NCI-H345 treated with DMSO at 0.1 percent for 48 hours (cell line): ENCODE measurements around the gene SGF29.
"Not testable (repeated sequence)": the region's sequence is repeated elsewhere in the genome, so short reads cannot be mapped to it uniquely, and the experiment has no call there.

Experiments used
- DNase-seq: peaks from one replicate; lab custom pipeline; 2025; ENCODE audit not compliant: unreplicated experiment; lab: John Stamatoyannopoulos, UW

Gene SGF29

DNA sequence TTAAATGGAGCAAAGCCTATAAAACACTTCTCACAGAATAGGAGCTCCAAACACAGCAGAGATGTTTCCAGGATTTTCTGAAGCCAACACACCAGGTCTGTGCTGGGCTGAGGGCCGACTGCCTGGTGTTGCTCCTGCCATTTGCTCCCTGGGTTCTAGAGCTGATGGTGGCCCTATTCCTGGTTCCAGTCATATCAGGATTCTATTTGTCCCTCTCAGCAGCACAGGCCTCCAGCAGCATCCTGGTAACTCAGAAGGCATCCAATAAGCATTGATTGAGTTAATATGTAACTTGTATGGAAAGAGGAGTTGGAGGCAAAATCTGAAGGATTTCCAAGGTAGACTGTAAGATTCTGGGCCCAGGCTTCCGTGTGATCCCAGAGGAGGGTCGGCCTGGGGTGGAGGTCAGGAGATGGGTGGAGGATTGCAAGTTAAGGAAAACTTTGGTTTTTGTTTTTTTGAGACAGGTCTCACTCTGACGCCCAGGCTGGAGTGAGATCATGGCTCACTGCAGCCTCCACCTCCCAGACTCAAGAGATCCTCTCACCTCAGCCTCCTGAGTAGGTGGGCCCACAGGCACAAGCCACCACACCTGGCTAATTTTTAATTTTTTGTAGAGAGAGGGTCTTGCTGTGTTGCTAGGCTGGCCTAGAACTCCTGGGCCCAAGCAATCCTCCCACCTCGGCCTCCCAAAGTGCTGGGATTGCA, 20.6 kb upstream of the SGF29 start:
- DNase-seq: no peak

DNA sequence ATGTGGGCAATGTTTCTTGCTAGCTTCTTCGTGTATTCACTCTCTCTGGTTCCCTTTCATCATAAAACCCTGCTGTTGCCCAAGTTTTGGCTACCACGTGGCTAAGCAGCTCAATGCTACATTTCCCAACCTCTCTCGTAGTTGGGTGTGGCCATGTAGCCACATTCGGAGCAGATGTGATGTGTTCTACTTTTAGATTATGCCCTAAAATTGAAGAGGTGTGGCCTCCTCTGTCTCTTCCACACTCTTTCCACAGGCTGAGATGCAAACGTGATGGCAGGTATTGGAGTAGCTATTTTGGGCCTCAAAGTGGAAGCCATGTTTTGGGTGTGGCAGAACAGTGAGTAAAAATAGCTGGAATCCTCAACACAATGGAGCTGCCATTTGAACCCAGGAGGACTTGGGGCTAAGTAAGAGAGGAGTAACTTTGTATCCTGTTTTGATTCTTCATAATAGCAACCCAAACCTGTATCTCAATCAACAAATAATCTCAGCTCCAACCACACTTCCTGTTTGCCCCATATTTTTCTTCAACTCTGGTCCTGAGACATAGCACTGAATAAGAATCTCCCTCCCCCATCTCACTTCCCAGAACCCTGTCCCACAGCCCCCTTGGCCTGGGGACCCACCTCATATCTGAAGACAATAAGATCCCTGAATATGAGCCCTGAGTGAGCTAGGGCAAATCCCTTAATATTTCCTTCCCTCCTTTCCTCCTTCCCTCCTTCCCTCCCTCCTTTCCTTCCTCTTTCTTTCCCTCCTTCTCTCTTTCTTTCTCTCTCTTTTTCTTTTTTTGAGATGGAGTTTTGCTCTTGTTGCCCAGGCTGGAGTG, 19.0 kb upstream of the SGF29 start:
- DNase-seq: no peak

DNA sequence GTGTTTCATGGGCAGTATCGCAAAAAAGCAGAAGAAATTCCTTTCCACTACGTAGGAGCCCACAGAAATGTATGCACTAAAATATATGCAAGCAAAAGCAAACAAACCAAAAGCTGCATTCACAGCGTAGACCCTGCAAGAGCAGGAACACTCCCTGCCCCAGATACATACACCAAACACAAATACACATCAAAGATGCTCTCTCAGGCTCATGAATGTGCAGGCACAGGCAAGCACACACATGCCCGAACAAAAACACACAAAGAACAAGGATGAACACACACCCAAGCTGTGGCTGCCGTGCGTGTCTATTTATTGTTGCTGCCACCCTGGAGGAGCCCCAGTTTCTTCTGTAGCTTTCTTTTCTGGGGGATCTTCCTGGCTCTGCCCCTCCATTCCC, 16.6 kb upstream of the SGF29 start:
- no peak for DNase-seq

- no peak for DNase-seq
Measured at GRCh38 chr16:28537964-28538732, 15.6 kb upstream of the SGF29 start.

DNA sequence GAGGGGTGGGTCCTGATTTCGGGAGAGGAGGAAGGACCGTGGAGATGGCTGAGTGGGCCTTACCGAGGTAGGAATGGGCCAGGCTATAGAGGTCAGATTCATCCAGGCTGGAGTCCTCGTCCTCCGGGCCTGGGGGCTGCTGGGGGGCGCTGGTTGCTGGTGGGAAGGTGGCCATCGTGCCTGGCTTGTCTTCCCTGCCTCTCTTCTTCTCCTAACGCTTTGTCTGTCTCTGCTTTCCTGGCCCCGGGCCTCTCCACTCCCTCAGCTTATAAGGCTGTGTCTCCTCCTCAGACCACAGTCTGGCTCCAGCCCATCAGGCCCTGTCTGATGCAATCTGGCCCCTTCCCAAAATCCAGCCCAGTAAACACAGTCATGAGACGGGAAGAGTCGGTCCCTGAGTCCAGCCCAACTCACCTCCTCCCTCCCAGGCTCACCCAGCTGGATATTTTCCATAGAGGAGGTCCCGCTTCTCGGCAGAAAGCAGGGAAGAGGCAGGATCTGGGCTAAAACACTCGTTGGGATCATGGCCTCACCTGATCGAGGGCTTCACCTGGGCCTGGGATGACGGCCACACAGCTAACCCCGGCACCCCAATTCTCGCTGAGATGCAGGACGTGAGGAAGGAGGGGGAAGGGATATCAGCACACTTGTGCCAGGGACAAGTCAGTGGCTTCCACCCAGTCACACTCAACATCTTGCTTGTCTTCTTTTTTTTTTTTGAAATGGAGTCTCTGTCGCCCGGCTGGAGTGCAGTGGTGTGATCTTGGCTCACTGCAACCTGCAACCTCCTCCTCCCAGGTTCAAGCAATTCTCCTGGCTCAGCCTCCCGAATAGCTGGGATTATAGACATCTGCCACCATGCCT, 14.8 kb upstream of the SGF29 start, which contains the start of gene NUPR1:
NUPR1 (minus strand) TSS at position 242 of the 864 bp plus-strand sequence; CDS start at position 175, 67 bp downstream.
- DNase-seq: no peak

GRCh38 chr16:28540346-28540745, 13.4 kb upstream of the SGF29 start:
- DNase-seq: no peak

- no peak for DNase-seq
Measured at GRCh38 chr16:28542646-28543045, 11.1 kb upstream of the SGF29 start.

DNA sequence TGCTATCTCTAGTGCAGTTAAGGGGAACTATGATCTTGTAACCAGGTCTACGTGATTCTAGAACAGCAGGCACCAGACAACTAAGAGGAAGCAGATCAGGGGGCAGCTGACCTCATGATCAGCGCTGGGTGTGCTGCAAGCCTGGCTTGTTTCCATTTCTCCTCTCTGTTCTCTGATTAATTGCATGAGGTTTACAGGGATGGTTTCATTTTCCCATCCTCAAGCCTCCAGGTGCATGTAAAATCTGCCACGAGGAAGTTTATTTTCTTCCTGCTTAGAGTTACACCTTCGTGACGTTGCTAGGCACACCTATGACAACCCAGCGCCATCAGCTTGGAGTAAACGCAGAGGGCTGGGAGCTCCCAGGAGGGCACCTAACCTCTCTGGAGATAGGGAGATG, 10.6 kb upstream of the SGF29 start:
- no peak for DNase-seq

DNA sequence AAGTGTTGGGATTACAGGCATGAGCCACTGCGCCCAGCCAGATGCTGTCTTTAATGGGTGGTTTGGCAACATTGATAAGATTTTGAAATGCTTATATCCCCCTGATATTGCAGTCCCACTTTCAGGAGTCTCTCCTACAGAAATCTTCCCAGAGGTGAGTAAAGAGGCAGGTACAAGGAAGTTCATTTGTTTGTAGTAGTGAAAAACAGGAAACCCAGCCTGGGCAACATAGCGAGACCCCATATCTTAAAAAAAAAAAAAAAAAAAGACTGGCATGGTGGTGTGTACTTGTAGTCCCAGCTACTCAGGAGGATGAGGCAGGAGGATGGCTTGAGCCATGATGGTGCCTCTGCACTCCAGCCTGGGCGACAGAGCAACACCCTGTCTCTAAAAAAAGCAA, 8.7 kb upstream of the SGF29 start:
- no peak for DNase-seq

DNA sequence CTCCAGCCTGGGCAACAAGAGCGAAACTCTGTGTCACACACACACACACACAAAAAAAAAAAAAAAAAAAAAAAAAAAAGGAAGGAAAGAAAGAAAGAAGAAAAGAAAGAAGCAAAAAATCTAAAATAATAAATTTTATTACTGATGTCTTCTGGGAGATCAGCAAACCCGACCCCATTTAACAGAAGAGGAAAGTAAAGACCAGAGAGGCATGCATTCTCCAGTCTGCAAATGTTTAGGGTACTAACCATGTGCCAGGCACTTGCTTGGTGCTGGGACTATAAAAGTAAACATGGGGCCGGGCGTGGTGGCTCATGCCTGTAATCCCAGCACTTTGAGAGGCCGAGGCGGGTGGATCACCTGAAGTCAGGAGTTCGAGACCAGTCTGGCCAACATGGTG, 7.8 kb upstream of the SGF29 start:
- DNase-seq: not testable (repeated sequence)

- no peak for DNase-seq
Measured at GRCh38 chr16:28546626-28547025, 7.1 kb upstream of the SGF29 start.

GRCh38 chr16:28548306-28548802, 5.4 kb upstream of the SGF29 start:
- DNase-seq: no peak

GRCh38 chr16:28549301-28549899, 4.3 kb upstream of the SGF29 start:
- no peak for DNase-seq

DNA sequence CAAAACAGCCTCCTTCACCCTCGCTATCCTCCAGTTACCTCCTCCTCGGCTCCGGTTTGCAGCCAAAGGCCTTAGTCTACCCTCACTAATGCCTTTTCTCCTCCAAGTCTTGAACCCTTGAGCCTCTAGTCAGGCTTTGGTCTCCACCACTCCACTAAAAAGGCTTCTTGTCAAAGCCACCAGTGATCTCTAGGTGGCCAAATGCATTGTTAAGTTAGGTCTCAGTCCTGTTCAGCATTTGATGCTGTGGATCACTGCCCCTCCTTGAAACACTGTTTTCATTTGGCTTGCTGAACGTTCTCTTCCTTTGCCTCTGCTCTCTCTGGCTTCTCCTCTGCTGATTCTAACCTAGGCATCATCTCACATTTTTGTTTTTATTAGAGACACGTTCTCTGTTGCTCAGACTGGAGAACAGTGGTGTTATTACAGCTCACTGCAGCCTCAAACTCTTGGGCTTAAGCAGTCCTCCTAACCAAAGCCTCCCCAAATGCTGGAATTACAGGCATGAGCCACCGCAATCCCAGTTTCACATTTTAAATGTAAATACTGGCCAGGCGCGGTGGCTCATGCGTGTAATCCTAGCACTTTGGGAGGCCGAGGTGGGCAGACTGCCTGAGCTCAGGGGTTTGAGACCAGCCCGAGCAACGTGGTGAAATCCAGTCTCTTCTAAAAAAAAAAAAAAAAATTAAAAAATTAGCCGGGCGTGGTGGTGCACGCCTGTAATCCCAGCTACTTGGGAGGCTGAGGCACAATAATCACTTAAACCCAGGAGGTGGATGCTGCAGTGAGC, 1.1 kb downstream of the SGF29 start:
- no peak for DNase-seq

DNA sequence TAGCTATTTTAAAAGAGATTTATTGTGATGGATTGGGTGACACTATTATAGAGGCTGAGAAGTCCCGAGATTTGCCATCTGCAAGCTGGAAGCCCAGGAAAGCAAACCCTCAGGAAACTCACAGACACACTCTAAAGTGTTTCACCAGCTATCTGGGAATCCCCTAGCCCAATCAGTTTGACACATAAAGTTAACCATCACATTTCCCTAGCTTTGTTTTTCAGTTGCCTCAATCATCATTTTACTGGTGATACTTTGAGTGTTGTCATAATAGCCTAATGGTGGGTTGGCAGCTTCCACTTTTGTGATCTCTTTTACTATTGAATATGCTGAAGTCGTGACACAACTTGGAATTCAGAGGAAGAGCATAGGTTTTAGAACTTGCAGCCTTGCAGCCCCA, 1.8 kb downstream of the SGF29 start:
- DNase-seq: no peak

GRCh38 chr16:28556914-28557320, 3.2 kb downstream of the SGF29 start:
- DNase-seq: no peak

GRCh38 chr16:28558456-28558855, 4.7 kb downstream of the SGF29 start:
- DNase-seq: no peak

- DNase-seq: no peak
Measured at GRCh38 chr16:28561557-28562187, 8.0 kb downstream of the SGF29 start.

DNA sequence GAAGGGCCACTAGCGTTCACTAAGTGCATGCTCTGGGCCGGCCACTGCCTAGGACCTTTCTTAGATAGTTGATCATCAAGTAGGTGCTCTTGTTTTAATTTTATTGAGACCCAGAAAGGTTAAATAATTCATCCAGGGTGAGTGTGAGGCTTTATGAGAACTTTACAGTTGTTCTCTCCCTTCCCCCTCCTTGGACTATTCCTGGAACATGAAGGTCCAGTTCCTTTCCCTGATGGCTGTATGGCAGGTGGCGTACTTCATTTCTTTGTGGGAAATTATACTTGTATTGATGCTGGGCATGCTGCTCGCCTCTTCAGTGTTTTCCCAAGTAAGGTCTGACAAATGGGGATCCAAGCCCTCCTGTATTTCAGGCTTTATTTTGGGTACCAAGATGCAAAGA, 8.5 kb downstream of the SGF29 start:
- no peak for DNase-seq
